Bronchial epithelial cell (primary cell): Measurements from ENCODE around the gene SPINK8. TPM values are rescaled to one million over a fixed set of nuclear protein-coding genes. Genes with fewer than 3 reads are reported as not detected.
A peak's percentile ranks its signal among the peaks of the same experiment; 100 is the strongest.

Source experiments
- DNase-seq: peaks from one replicate; pipeline ENCODE4 v3.0.0-alpha.2; 2010; ENCODE audit warnings: low read depth
- FAIRE-seq: peaks from 2 replicates; lab custom pipeline; 2011; peaks lifted over from hg19 to GRCh38; lab: Jason Lieb, UNC
- H3K27me3 ChIP-seq: 2 replicates; pipeline ENCODE4 v1.5.1; 2011; ENCODE audit warnings: low read length; ENCODE audit not compliant: control insufficient read depth, insufficient read depth
- H3K36me3 ChIP-seq: 2 replicates; pipeline ENCODE4 v1.5.1; 2011; ENCODE audit warnings: low read length; ENCODE audit not compliant: control insufficient read depth, insufficient read depth
- H3K4me3 ChIP-seq: 2 replicates; pipeline ENCODE4 v1.5.1; 2011; ENCODE audit warnings: mild to moderate bottlenecking, low read depth, low read length, control low read depth
- total RNA-seq: library from RNA; depleted of rRNA; stranded (reverse); fragments of >200 nt; gene quantifications from 2 replicates; pipeline ENCODE4 v1.2.1, GENCODE V29; 2014
- TF ChIP-seq, protein P1 (sequence below): IDR thresholded peaks from 2 replicates; pipeline ENCODE4 v1.5.1; 2011; ENCODE audit warnings: mild to moderate bottlenecking, moderate library complexity, low read length, control low read depth, inconsistent platforms; ENCODE audit not compliant: insufficient read depth, severe bottlenecking

Gene SPINK8
- total RNA-seq, 1 donor from 2014 or later = not detected

- TF ChIP-seq, protein P1, sequence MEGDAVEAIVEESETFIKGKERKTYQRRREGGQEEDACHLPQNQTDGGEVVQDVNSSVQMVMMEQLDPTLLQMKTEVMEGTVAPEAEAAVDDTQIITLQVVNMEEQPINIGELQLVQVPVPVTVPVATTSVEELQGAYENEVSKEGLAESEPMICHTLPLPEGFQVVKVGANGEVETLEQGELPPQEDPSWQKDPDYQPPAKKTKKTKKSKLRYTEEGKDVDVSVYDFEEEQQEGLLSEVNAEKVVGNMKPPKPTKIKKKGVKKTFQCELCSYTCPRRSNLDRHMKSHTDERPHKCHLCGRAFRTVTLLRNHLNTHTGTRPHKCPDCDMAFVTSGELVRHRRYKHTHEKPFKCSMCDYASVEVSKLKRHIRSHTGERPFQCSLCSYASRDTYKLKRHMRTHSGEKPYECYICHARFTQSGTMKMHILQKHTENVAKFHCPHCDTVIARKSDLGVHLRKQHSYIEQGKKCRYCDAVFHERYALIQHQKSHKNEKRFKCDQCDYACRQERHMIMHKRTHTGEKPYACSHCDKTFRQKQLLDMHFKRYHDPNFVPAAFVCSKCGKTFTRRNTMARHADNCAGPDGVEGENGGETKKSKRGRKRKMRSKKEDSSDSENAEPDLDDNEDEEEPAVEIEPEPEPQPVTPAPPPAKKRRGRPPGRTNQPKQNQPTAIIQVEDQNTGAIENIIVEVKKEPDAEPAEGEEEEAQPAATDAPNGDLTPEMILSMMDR = no peak
- no peak for FAIRE-seq
- H3K4me3 ChIP-seq = no peak overlapping the region
- H3K36me3 ChIP-seq = no peaks in the 10 kb centered on the region
- no peaks in the 10 kb centered on the region for H3K27me3 ChIP-seq
- no peak for DNase-seq
Measured at GRCh38 chr3:48314542-48314941, 18.9 kb downstream of the SPINK8 start.

DNA sequence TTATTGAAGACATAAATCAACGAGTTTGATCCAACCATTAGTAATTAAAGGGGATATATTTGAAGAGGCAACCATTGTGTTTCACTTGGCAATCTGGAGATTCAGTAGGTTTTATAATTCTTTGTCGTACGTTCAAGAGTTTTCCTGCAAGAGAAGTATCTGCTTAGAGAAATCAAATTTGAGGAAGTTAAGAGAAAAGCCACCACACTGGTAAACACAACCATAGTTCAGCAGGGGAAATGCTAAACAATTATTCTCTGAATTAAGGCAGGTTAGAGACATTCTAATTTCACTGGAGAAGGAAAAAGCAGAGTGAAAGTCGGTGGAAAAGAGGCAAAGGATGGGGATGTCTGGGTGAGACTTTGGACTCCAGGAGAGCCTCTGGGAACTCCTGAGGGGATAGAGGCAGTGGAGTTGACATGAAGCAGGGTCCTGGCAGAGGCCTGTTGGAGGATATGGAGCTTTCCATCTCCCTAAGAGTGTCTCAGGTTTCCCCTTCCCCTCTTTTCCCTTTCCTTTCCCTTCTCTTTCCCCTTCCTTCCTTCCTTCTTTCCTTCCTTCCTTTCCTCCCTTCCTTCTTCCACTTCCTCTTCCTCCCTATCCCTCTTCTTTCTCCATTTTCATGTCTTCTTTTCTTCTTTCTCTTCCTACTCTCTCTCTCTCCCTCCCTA is 26.5 kb downstream of the SPINK8 start:
- FAIRE-seq = peak; percentile 32
- no peak for DNase-seq
- no peak overlapping the region for H3K4me3 ChIP-seq
- H3K36me3 ChIP-seq = no peaks in the 10 kb centered on the region
- no peaks in the 10 kb centered on the region for H3K27me3 ChIP-seq
- TF ChIP-seq, protein P1 = no peak

DNA sequence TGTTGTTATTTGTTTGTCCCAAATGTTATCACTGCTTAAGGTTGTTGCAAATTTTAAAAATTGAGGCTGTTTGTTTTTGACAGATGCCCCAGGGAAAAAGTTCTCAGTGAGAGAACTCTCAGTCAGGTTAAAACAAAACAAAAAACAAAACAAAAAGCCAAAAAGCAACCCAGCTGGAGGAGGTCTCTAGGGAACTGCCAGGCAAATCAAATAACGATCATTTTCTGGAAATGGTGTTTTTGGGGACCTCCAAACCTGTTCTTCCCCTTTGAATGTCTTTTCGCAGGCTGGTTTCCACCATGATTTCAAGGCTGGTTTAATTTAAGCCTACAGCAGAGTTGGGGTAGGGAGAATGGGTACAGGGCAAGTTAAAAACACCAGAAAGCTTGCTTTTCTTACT is 27.2 kb downstream of the SPINK8 start:
- Histone ChIP-seq H3K4me3 (no peak overlapping the region), H3K27me3 (no peaks in the 10 kb centered on the region), H3K36me3 (no peaks in the 10 kb centered on the region)
- TF ChIP-seq, protein P1 = no peak
- DNase-seq = no peak
- no peak for FAIRE-seq

- DNase-seq (peak; percentile 33), FAIRE-seq (no peak)
- Histone ChIP-seq H3K4me3 (no peak overlapping the region), H3K36me3 (no peaks in the 10 kb centered on the region), H3K27me3 (no peaks in the 10 kb centered on the region)
- TF ChIP-seq, protein P1 = no peak
Measured at GRCh38 chr3:48305396-48305795, 28.1 kb downstream of the SPINK8 start.

GRCh38 chr3:48303021-48303420 is 30.4 kb downstream of the SPINK8 start:
- FAIRE-seq (no peak), DNase-seq (no peak)
- H3K4me3 ChIP-seq = no peak overlapping the region
- peaks cover 2% of the 10 kb centered on the region for H3K36me3 ChIP-seq
- TF ChIP-seq, protein P1 = no peak
- no peaks in the 10 kb centered on the region for H3K27me3 ChIP-seq

DNA sequence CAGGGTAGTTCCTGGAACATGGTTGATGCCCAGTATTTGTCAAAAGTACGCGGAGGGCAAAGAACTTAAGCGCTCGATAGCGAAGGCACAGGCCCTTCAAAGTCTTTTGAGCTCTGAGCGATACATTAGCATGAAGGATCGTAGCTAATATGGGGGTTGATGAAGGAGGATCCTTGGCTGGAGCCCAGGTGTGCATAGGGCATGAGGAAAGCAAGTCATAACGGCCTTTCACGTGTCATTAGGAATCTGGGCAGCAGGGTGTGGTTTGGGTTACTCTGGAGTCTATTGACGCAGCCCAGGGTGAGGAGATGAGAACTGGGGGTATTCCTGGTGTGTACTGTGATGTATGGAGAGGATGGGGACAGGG is 31.7 kb downstream of the SPINK8 start:
- DNase-seq (peak; percentile 70), FAIRE-seq (no peak)
- peak overlapping the region; percentile 92 for H3K4me3 ChIP-seq
- TF ChIP-seq, protein P1 = no peak
- H3K36me3 ChIP-seq = peaks cover 7% of the 10 kb centered on the region
- H3K27me3 ChIP-seq = no peaks in the 10 kb centered on the region
